C4-2B (cell line): ENCODE results near the gene OR52K1.

Experiments
- CTCF ChIP-seq: fragments of 450-650 bp; conservative IDR thresholded peaks from 2 replicates; pipeline ENCODE4 v1.5.1; 2017; ENCODE audit warnings: mild to moderate bottlenecking
- ZFX ChIP-seq: fragments of 450-650 bp; IDR thresholded peaks from 2 replicates; pipeline ENCODE4 v1.6.1; 2017

GRCh38 chr11:4454021-4454420 lies 28.4 kb upstream of the OR52K1 start:
- TF ChIP-seq CTCF (no peak), ZFX (no peak)
